ENCODE measurements around the gene CDC25B.

Gene CDC25B

GRCh38 chr20:3751305-3751674, 44.8 kb upstream of the CDC25B start:
- DNase-seq, result no peak
- Histone ChIP-seq H3K4me2 (ENCODE audit: low read length) (peak overlapping the region; percentile 67), H3K27me3 (ENCODE audit: insufficient read depth, low read length, poor library complexity) (peaks cover 5% of the 10 kb centered on the region), H2BK5ac (ENCODE audit: low read length) (no peak overlapping the region), H3K27ac (ENCODE audit: low read depth, low read length) (no peak overlapping the region), H2BK15ac (replicated peaks; ENCODE audit: low read depth) (no peak overlapping the region), H4K8ac (ENCODE audit: low read depth, low read length) (no peak overlapping the region), H3K4me3 (ENCODE audit: low read length) (no peak overlapping the region), H2BK120ac (ENCODE audit: low read depth, low read length) (no peak overlapping the region), H3K23ac (ENCODE audit: low read length) (no peak overlapping the region), H3K79me2 (ENCODE audit: control insufficient read depth, insufficient read depth, low read length) (no peaks in the 10 kb centered on the region), H3K36me3 (ENCODE audit: control insufficient read depth, insufficient read depth, low read length) (no peaks in the 10 kb centered on the region), H3K56ac (ENCODE audit: low read length) (peak overlapping the region; percentile 34), H3K18ac (ENCODE audit: low read length) (no peak overlapping the region), H4K5ac (ENCODE audit: low read length) (no peak overlapping the region), H3K79me1 (ENCODE audit: low read length) (no peaks in the 10 kb centered on the region), H3K4ac (ENCODE audit: low read depth, low read length) (no peak overlapping the region), H3K4me1 (ENCODE audit: control insufficient read depth, low read depth, low read length) (peaks cover 2% of the 10 kb centered on the region), H3K9ac (ENCODE audit: low read length) (peak overlapping the region; percentile 42), H2AK5ac (ENCODE audit: low read length) (no peak overlapping the region)
- no CpG with 5 or more reads among the region's 31 CpGs for WGBS (ENCODE audit: extremely low coverage, insufficient coverage, low lambda C conversion rate)

- H3K4me3 ChIP-seq (ENCODE audit: low read length), result no peak overlapping the region
- no CpG with 5 or more reads among the region's 95 CpGs for WGBS (ENCODE audit: extremely low coverage, insufficient coverage, low lambda C conversion rate)
Measured at GRCh38 chr20:3751675-3752385, 44.3 kb upstream of the CDC25B start.

GRCh38 chr20:3752386-3752759, 43.7 kb upstream of the CDC25B start:
- no peak overlapping the region for H3K23ac ChIP-seq (ENCODE audit: low read length)
- no peak for DNase-seq
- H3K27me3 ChIP-seq (ENCODE audit: insufficient read depth, low read length, poor library complexity), result peaks cover 5% of the 10 kb centered on the region
- H3K27ac ChIP-seq (ENCODE audit: low read depth, low read length), result no peak overlapping the region
- peak overlapping the region; percentile 17 for H3K9ac ChIP-seq (ENCODE audit: low read length)
- no peak overlapping the region for H3K56ac ChIP-seq (ENCODE audit: low read length)
- no peaks in the 10 kb centered on the region for H3K36me3 ChIP-seq (ENCODE audit: control insufficient read depth, insufficient read depth, low read length)
- H2BK120ac ChIP-seq (ENCODE audit: low read depth, low read length), result no peak overlapping the region
- no peak overlapping the region for H4K8ac ChIP-seq (ENCODE audit: low read depth, low read length)
- no peaks in the 10 kb centered on the region for H3K79me1 ChIP-seq (ENCODE audit: low read length)
- no peak overlapping the region for H2AK5ac ChIP-seq (ENCODE audit: low read length)
- H3K4me3 ChIP-seq (ENCODE audit: low read length), result no peak overlapping the region
- no peak overlapping the region for H2BK5ac ChIP-seq (ENCODE audit: low read length)
- H3K4me1 ChIP-seq (ENCODE audit: control insufficient read depth, low read depth, low read length), result peaks cover 2% of the 10 kb centered on the region
- no peak overlapping the region for H2BK15ac ChIP-seq (replicated peaks; ENCODE audit: low read depth)
- H3K18ac ChIP-seq (ENCODE audit: low read length), result no peak overlapping the region
- no peak overlapping the region for H4K5ac ChIP-seq (ENCODE audit: low read length)
- no peak overlapping the region for H3K4ac ChIP-seq (ENCODE audit: low read depth, low read length)
- no CpG with 5 or more reads among the region's 13 CpGs for WGBS (ENCODE audit: extremely low coverage, insufficient coverage, low lambda C conversion rate)
- no peaks in the 10 kb centered on the region for H3K79me2 ChIP-seq (ENCODE audit: control insufficient read depth, insufficient read depth, low read length)
- peak overlapping the region; percentile 67 for H3K4me2 ChIP-seq (ENCODE audit: low read length)

More at GRCh38 chr20:3751675-3752385, 44.3 kb upstream of the CDC25B start:
- Histone ChIP-seq H4K8ac (ENCODE audit: low read depth, low read length) (no peak overlapping the region), H2BK15ac (replicated peaks; ENCODE audit: low read depth) (no peak overlapping the region), H3K4ac (ENCODE audit: low read depth, low read length) (no peak overlapping the region), H3K4me1 (ENCODE audit: control insufficient read depth, low read depth, low read length) (peaks cover 2% of the 10 kb centered on the region), H3K9ac (ENCODE audit: low read length) (peak overlapping the region; percentile 42), H4K5ac (ENCODE audit: low read length) (no peak overlapping the region), H3K4me2 (ENCODE audit: low read length) (peak overlapping the region; percentile 67), H2AK5ac (ENCODE audit: low read length) (no peak overlapping the region), H3K56ac (ENCODE audit: low read length) (peak overlapping the region; percentile 34), H3K27ac (ENCODE audit: low read depth, low read length) (no peak overlapping the region), H2BK5ac (ENCODE audit: low read length) (no peak overlapping the region), H3K18ac (ENCODE audit: low read length) (no peak overlapping the region), H3K27me3 (ENCODE audit: insufficient read depth, low read length, poor library complexity) (peaks cover 5% of the 10 kb centered on the region), H3K79me2 (ENCODE audit: control insufficient read depth, insufficient read depth, low read length) (no peaks in the 10 kb centered on the region), H3K23ac (ENCODE audit: low read length) (no peak overlapping the region), H2BK120ac (ENCODE audit: low read depth, low read length) (no peak overlapping the region), H3K36me3 (ENCODE audit: control insufficient read depth, insufficient read depth, low read length) (no peaks in the 10 kb centered on the region), H3K79me1 (ENCODE audit: low read length) (no peaks in the 10 kb centered on the region)
- peak; percentile 74 for DNase-seq

- Histone ChIP-seq H2AK5ac (ENCODE audit: low read length) (no peak overlapping the region), H3K4me1 (ENCODE audit: control insufficient read depth, low read depth, low read length) (peaks cover 2% of the 10 kb centered on the region), H3K23ac (ENCODE audit: low read length) (no peak overlapping the region), H3K4me2 (ENCODE audit: low read length) (no peak overlapping the region), H4K8ac (ENCODE audit: low read depth, low read length) (no peak overlapping the region), H3K4me3 (ENCODE audit: low read length) (no peak overlapping the region), H3K36me3 (ENCODE audit: control insufficient read depth, insufficient read depth, low read length) (no peaks in the 10 kb centered on the region), H3K79me1 (ENCODE audit: low read length) (no peaks in the 10 kb centered on the region), H3K27ac (ENCODE audit: low read depth, low read length) (no peak overlapping the region), H2BK5ac (ENCODE audit: low read length) (no peak overlapping the region), H3K4ac (ENCODE audit: low read depth, low read length) (no peak overlapping the region), H3K56ac (ENCODE audit: low read length) (no peak overlapping the region), H2BK120ac (ENCODE audit: low read depth, low read length) (no peak overlapping the region), H3K18ac (ENCODE audit: low read length) (no peak overlapping the region), H3K27me3 (ENCODE audit: insufficient read depth, low read length, poor library complexity) (peaks cover 5% of the 10 kb centered on the region), H4K5ac (ENCODE audit: low read length) (no peak overlapping the region), H3K79me2 (ENCODE audit: control insufficient read depth, insufficient read depth, low read length) (no peaks in the 10 kb centered on the region), H2BK15ac (replicated peaks; ENCODE audit: low read depth) (no peak overlapping the region), H3K9ac (ENCODE audit: low read length) (no peak overlapping the region)
- peak; percentile 83 for DNase-seq
- WGBS (ENCODE audit: extremely low coverage, insufficient coverage, low lambda C conversion rate), result no CpG with 5 or more reads among the region's 4 CpGs
Measured at GRCh38 chr20:3753098-3753497, 43.0 kb upstream of the CDC25B start.

- H3K27ac ChIP-seq (ENCODE audit: low read depth, low read length), result no peak overlapping the region
- H3K18ac ChIP-seq (ENCODE audit: low read length), result no peak overlapping the region
- H2AK5ac ChIP-seq (ENCODE audit: low read length), result no peak overlapping the region
- H4K8ac ChIP-seq (ENCODE audit: low read depth, low read length), result no peak overlapping the region
- no peak overlapping the region for H3K9ac ChIP-seq (ENCODE audit: low read length)
- no peak overlapping the region for H2BK5ac ChIP-seq (ENCODE audit: low read length)
- H3K79me2 ChIP-seq (ENCODE audit: control insufficient read depth, insufficient read depth, low read length), result no peaks in the 10 kb centered on the region
- no peaks in the 10 kb centered on the region for H3K79me1 ChIP-seq (ENCODE audit: low read length)
- no CpG with 5 or more reads among the region's 26 CpGs for WGBS (ENCODE audit: extremely low coverage, insufficient coverage, low lambda C conversion rate)
- no peak overlapping the region for H3K23ac ChIP-seq (ENCODE audit: low read length)
- no peak for DNase-seq
- H3K4ac ChIP-seq (ENCODE audit: low read depth, low read length), result no peak overlapping the region
- H2BK15ac ChIP-seq (replicated peaks; ENCODE audit: low read depth), result no peak overlapping the region
- H3K4me2 ChIP-seq (ENCODE audit: low read length), result no peak overlapping the region
- no peak overlapping the region for H4K5ac ChIP-seq (ENCODE audit: low read length)
- H3K4me3 ChIP-seq (ENCODE audit: low read length), result no peak overlapping the region
- no peaks in the 10 kb centered on the region for H3K36me3 ChIP-seq (ENCODE audit: control insufficient read depth, insufficient read depth, low read length)
- peaks cover 5% of the 10 kb centered on the region for H3K27me3 ChIP-seq (ENCODE audit: insufficient read depth, low read length, poor library complexity)
- H3K56ac ChIP-seq (ENCODE audit: low read length), result no peak overlapping the region
- H2BK120ac ChIP-seq (ENCODE audit: low read depth, low read length), result no peak overlapping the region
- H3K4me1 ChIP-seq (ENCODE audit: control insufficient read depth, low read depth, low read length), result peaks cover 2% of the 10 kb centered on the region
Measured at GRCh38 chr20:3753501-3754275, 42.4 kb upstream of the CDC25B start.
